ENCODE results near the gene MARCKS. TPM values are rescaled to one million over a fixed set of nuclear protein-coding genes. Genes with fewer than 3 reads are reported as not detected.

The MARCKS gene
- total and polyA plus RNA-seq, 2 experiments from 2014 or later, result 193 to 224 TPM

GRCh38 chr6:113886512-113886911 lies 29.4 kb downstream of the MARCKS start:
- H3K36me3 ChIP-seq, result no peaks in the 10 kb centered on the region
- no peak for TF ChIP-seq CTCF (IDR thresholded peaks at IDR 0.05; ENCODE audit: low read depth, low read length)
- DNase-seq (ENCODE audit: low read depth in 1 of 2, low spot score in 1 of 2), result no peak
- H3K9me3 ChIP-seq (ENCODE audit: low read depth), result no peaks in the 10 kb centered on the region
- H3K4me1 ChIP-seq (ENCODE audit: low read depth), result no peaks in the 10 kb centered on the region
- no peak overlapping the region for H3K4me3 ChIP-seq
- no peaks in the 10 kb centered on the region for H3K27me3 ChIP-seq
- H3K27ac ChIP-seq, result no peak overlapping the region

- Histone ChIP-seq H3K4me3 (no peak overlapping the region), H3K9me3 (ENCODE audit: low read depth) (no peaks in the 10 kb centered on the region), H3K27ac (no peak overlapping the region), H3K4me1 (ENCODE audit: low read depth) (no peaks in the 10 kb centered on the region), H3K27me3 (no peaks in the 10 kb centered on the region), H3K36me3 (no peaks in the 10 kb centered on the region)
- no peak for TF ChIP-seq CTCF (IDR thresholded peaks at IDR 0.05; ENCODE audit: low read depth, low read length)
- DNase-seq (ENCODE audit: low read depth in 1 of 2, low spot score in 1 of 2), result no peak
Measured at GRCh38 chr6:113888493-113888892, 31.3 kb downstream of the MARCKS start.

GRCh38 chr6:113888956-113889630 lies 31.9 kb downstream of the MARCKS start:
- Histone ChIP-seq H3K4me1 (ENCODE audit: low read depth) (no peaks in the 10 kb centered on the region), H3K27ac (no peak overlapping the region), H3K27me3 (no peaks in the 10 kb centered on the region), H3K4me3 (no peak overlapping the region), H3K9me3 (ENCODE audit: low read depth) (no peaks in the 10 kb centered on the region), H3K36me3 (no peaks in the 10 kb centered on the region)
- TF ChIP-seq CTCF (IDR thresholded peaks at IDR 0.05; ENCODE audit: low read depth, low read length), result no peak
- no peak for DNase-seq (ENCODE audit: low read depth in 1 of 2, low spot score in 1 of 2)

GRCh38 chr6:113893451-113893850 lies 36.3 kb downstream of the MARCKS start:
- H3K27me3 ChIP-seq, result no peaks in the 10 kb centered on the region
- H3K4me3 ChIP-seq, result no peak overlapping the region
- TF ChIP-seq CTCF (IDR thresholded peaks at IDR 0.05; ENCODE audit: low read depth, low read length), result no peak
- H3K4me1 ChIP-seq (ENCODE audit: low read depth), result no peaks in the 10 kb centered on the region
- no peak for DNase-seq (ENCODE audit: low read depth in 1 of 2, low spot score in 1 of 2)
- no peaks in the 10 kb centered on the region for H3K36me3 ChIP-seq
- H3K9me3 ChIP-seq (ENCODE audit: low read depth), result no peaks in the 10 kb centered on the region
- H3K27ac ChIP-seq, result no peak overlapping the region

- DNase-seq (ENCODE audit: low read depth in 1 of 2, low spot score in 1 of 2), result peak in 1 of 2 donors; percentile 45
- no peak for TF ChIP-seq CTCF (IDR thresholded peaks at IDR 0.05; ENCODE audit: low read depth, low read length)
- no peaks in the 10 kb centered on the region for H3K36me3 ChIP-seq
Measured at GRCh38 chr6:113893866-113894265, 36.7 kb downstream of the MARCKS start.

More at GRCh38 chr6:113893866-113894265, 36.7 kb downstream of the MARCKS start:
- Histone ChIP-seq H3K4me1 (ENCODE audit: low read depth) (no peaks in the 10 kb centered on the region), H3K9me3 (ENCODE audit: low read depth) (no peaks in the 10 kb centered on the region), H3K4me3 (no peak overlapping the region), H3K27me3 (no peaks in the 10 kb centered on the region), H3K27ac (no peak overlapping the region)
